ENCODE measurements around the gene PCSK7. TPM values are rescaled to one million over a fixed set of nuclear protein-coding genes. Genes with fewer than 3 reads are reported as not detected.

PCSK7 gene
- total RNA-seq, 1 donor from 2014 or later, result 341 TPM

DNA sequence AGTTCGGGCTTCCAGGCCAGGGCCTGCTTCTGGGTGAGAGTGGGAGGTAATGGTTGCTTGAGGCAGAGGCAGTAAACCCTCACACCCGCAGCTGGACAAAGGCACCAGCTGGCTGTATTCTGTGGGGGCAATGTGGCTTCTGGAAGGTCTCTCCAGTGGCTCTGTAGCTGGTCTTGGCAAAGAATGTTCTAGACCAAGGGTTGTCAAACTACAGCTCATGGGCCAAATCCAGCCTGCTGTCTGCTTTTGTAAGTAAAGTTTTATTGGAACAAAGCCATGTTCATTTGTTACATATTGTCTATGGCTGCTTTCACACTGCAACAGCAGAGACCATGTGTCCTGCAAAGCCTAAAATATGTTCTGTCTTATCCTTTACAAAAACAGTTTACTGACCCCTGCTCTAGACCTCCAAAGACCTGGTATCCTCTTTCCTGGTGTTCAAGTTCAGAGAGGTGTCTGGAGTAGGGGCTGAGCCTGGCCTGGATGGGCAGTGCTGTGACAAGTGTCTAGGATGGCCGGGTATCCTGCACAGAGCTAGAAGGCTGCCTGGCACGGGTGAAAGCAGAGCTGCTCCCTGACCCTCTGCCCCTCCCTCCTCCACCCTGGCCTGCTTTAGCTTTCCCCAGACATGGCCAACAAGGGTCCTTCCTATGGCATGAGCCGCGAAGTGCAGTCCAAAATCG is 29.3 kb downstream of the PCSK7 start:
- H3K4me1 Mint-ChIP-seq, result peaks cover 27% of the 10 kb centered on the region
- CTCF ChIA-PET, result interaction anchor here (0.7 to 1.7 kb wide), 3 partner anchors 13 to 25 kb away, joined by 3 to 5 read pairs (median 4); no protein-coding TSS in a partner anchor
- TF ChIP-seq, protein P1, sequence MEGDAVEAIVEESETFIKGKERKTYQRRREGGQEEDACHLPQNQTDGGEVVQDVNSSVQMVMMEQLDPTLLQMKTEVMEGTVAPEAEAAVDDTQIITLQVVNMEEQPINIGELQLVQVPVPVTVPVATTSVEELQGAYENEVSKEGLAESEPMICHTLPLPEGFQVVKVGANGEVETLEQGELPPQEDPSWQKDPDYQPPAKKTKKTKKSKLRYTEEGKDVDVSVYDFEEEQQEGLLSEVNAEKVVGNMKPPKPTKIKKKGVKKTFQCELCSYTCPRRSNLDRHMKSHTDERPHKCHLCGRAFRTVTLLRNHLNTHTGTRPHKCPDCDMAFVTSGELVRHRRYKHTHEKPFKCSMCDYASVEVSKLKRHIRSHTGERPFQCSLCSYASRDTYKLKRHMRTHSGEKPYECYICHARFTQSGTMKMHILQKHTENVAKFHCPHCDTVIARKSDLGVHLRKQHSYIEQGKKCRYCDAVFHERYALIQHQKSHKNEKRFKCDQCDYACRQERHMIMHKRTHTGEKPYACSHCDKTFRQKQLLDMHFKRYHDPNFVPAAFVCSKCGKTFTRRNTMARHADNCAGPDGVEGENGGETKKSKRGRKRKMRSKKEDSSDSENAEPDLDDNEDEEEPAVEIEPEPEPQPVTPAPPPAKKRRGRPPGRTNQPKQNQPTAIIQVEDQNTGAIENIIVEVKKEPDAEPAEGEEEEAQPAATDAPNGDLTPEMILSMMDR (IDR thresholded peaks at IDR 0.05), result no peak
- no peak overlapping the region for H3K4me3 Mint-ChIP-seq
- H3K27me3 Mint-ChIP-seq, result no peaks in the 10 kb centered on the region
- H3K27ac Mint-ChIP-seq, result no peak overlapping the region
- POLR2A ChIA-PET, result interaction anchor here (0.6 to 2.0 kb wide), 6 partner anchors 8 to 310 kb away, joined by 3 to 11 read pairs (median 4); no protein-coding TSS in a partner anchor
- H3K9me3 Mint-ChIP-seq, result no peaks in the 10 kb centered on the region
- intact Hi-C loops (cut with micrococcal nuclease), result loop anchor here (2.0 kb wide), 1 partner anchor 14 kb away; no protein-coding TSS in a partner anchor
- ATAC-seq (ENCODE audit: low read depth) (no peak), DNase-seq (no peak)
- H3K36me3 Mint-ChIP-seq (ENCODE audit: low read depth), result peaks cover 48% of the 10 kb centered on the region

DNA sequence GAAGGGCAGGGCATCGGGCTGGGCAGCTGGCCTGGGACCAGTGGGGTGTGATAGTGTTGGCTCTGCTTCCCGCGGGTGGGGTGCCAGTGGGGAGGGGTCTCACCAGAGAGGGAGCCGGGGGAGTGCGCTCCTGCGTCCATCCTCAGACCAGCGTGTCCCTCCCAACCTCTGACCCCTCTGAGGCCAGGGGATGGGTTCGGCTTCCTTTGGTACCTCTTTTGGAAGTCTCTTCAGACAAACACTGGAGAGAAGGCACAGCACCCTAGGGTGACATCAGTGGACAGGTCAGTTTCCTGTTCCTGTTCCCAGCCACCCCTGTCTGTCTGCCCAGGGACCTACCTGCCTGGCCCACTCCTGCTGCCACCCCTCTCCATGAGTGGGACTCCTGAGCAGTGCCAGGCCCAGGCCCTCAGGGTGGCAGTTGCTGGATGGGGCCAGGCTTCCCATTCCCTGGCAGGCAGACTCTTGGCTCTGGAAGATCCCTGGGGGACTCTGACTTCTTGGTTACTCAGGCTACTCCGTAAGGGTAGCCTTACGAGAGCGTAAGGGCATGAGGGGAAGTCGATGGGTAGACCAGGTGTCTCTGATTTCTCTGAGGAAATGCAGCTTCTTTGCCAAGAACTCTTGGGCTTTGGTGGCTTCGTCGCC is 30.1 kb downstream of the PCSK7 start:
- intact Hi-C loops (cut with micrococcal nuclease), result loop anchor here (2.0 kb wide), 1 partner anchor 13 kb away; no protein-coding TSS in a partner anchor
- POLR2A ChIA-PET, result interaction anchor here (0.8 to 2.0 kb wide), 4 partner anchors 9 to 24 kb away, joined by 3 to 11 read pairs (median 4); no protein-coding TSS in a partner anchor
- CTCF ChIA-PET, result no interaction called here
- DNase-seq (no peak), ATAC-seq (ENCODE audit: low read depth) (no peak)
- H3K4me1 Mint-ChIP-seq, result peaks cover 31% of the 10 kb centered on the region
- H3K9me3 Mint-ChIP-seq, result no peaks in the 10 kb centered on the region
- no peaks in the 10 kb centered on the region for H3K27me3 Mint-ChIP-seq
- no peak overlapping the region for H3K4me3 Mint-ChIP-seq
- peaks cover 53% of the 10 kb centered on the region for H3K36me3 Mint-ChIP-seq (ENCODE audit: low read depth)
- TF ChIP-seq, protein P1 (IDR thresholded peaks at IDR 0.05), result no peak
- no peak overlapping the region for H3K27ac Mint-ChIP-seq

DNA sequence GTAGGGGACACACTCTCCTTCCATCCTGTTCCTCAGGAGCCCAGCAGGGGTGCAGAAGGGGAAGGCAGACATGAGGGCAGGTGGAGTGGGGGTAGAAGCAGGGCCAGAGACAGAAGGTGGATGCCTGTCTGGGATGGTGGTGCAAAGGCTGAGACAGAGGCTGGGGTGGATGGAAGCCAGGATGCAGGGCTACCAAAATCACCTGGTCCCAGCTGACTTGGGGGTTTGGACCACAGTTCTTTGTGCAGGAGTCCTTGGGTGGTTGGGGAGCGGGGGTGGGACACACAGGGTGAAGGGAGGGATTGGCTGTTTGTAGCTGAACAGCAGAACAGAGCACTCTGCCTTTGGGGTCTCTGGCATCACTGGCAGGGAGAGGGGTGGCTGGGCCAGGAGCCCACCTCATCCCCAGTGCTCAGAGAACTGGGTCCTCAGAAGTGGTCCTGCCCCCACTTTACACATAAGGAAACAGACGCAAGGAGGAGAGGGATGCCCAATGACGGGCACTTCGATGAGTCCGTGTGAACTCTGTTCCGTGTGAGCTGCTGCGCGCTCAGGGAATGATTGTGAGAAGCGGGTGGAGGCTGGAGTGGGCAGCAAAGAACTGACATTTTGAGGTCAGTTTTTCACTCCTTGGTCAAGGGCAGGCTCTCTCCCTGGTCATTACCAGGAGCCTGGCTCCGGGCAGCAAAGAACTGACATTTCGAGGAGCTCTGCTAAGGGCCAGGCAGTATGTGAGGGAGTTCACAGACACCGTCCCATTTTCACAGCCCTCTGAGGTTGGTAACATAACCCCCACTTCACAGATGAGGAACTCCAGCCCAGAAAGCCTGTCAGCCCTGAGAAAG is 30.8 kb downstream of the PCSK7 start:
- no peaks in the 10 kb centered on the region for H3K9me3 Mint-ChIP-seq
- peaks cover 58% of the 10 kb centered on the region for H3K36me3 Mint-ChIP-seq (ENCODE audit: low read depth)
- DNase-seq (no peak), ATAC-seq (ENCODE audit: low read depth) (no peak)
- POLR2A ChIA-PET, result interaction anchor here (0.8 to 2.0 kb wide), 3 partner anchors 12 to 25 kb away, joined by 3 to 11 read pairs (median 6); no protein-coding TSS in a partner anchor
- no peak overlapping the region for H3K4me3 Mint-ChIP-seq
- TF ChIP-seq, protein P1 (IDR thresholded peaks at IDR 0.05), result no peak
- intact Hi-C loops (cut with micrococcal nuclease), result no loop called here
- no peaks in the 10 kb centered on the region for H3K27me3 Mint-ChIP-seq
- no peak overlapping the region for H3K27ac Mint-ChIP-seq
- CTCF ChIA-PET, result no interaction called here
- peaks cover 31% of the 10 kb centered on the region for H3K4me1 Mint-ChIP-seq

DNA sequence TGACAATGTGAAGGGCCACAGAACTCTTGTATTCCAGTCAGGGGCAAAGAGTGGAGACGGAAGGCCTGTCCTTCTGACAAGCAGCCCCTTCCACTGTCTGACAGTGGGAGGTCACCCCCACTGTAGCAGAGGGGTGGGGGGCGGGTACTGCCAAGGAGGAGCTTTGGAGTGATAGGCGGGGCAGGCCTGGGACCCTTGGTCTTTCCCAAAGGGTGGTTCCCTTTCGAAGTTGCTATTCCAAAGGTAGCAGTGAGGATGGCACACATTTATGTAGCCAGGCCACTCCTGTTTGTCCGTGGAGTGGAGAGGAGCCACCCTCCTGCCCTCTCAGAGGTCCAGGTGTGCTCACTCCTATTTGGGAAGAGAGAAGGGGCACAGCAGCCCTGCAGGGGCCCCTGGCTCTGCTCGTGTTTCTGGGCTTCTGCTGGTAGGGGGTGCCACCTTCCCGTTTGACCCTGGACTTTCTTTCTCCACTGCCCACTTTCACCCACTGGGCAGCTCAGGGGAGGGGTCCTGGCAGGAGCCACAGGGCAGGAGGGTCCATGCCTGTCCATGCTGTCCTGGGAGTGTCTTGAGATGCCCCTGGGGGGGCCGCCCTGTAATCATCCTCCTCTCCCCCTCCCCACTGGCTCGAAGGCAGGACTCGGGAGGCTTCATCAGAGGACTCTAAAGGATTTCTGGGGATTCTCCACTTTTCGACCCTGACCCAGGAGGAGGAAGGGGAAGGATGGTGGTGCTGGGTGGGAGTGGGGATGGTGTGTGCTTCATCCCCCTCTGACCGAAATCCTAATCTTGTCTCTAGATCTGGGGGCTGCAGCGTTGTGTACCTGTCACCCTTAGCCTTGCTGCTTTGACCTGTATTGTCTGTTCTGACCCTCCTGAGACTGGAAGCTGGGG is 31.7 kb downstream of the PCSK7 start:
- TF ChIP-seq, protein P1 (IDR thresholded peaks at IDR 0.05), result no peak
- intact Hi-C loops (cut with micrococcal nuclease), result no loop called here
- ATAC-seq (ENCODE audit: low read depth), result no peak
- H3K4me3 Mint-ChIP-seq, result no peak overlapping the region
- no peaks in the 10 kb centered on the region for H3K9me3 Mint-ChIP-seq
- ChIA-PET CTCF (no interaction called here), POLR2A (interaction anchor here (0.7 to 2.0 kb wide), 2 partner anchors 11 to 851 kb away, joined by 3 to 11 read pairs; no protein-coding TSS in a partner anchor)
- H3K27me3 Mint-ChIP-seq, result no peaks in the 10 kb centered on the region
- DNase-seq, result no peak
- H3K4me1 Mint-ChIP-seq, result peaks cover 33% of the 10 kb centered on the region
- H3K27ac Mint-ChIP-seq, result no peak overlapping the region
- H3K36me3 Mint-ChIP-seq (ENCODE audit: low read depth), result peaks cover 59% of the 10 kb centered on the region

Measured in activated B cell treated with CpG ODN at 0.5 μM for 24 hours (primary cell).